ENCODE results near the gene TMPRSS7.
"Not testable (repeated sequence)": the region's sequence is repeated elsewhere in the genome, so short reads cannot be mapped to it uniquely, and the experiment has no call there.

The TMPRSS7 gene

DNA sequence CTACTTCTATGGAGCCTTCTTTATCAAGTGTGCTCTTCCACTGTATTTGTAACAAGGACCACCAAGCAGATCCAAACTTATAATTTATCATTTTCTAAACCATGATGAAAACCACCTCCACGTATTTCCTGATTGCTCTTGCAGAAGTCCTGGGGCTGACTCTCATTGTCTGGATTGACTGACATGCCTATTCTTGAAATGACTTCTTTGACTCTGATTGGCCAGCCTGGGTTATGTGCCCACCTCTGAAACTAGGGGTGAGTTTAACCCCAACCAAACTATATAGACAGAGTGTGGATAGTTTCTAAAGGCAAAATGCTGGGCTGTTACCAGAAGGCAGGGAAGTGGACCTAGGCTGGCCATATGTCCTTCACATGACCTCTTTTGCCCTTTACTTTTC, 12.7 kb downstream of the TMPRSS7 start:
- TF ChIP-seq, protein P1, sequence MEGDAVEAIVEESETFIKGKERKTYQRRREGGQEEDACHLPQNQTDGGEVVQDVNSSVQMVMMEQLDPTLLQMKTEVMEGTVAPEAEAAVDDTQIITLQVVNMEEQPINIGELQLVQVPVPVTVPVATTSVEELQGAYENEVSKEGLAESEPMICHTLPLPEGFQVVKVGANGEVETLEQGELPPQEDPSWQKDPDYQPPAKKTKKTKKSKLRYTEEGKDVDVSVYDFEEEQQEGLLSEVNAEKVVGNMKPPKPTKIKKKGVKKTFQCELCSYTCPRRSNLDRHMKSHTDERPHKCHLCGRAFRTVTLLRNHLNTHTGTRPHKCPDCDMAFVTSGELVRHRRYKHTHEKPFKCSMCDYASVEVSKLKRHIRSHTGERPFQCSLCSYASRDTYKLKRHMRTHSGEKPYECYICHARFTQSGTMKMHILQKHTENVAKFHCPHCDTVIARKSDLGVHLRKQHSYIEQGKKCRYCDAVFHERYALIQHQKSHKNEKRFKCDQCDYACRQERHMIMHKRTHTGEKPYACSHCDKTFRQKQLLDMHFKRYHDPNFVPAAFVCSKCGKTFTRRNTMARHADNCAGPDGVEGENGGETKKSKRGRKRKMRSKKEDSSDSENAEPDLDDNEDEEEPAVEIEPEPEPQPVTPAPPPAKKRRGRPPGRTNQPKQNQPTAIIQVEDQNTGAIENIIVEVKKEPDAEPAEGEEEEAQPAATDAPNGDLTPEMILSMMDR (IDR thresholded peaks at IDR 0.05; ENCODE audit: extremely low read depth, insufficient read depth, missing control alignments), result no peak
- in situ Hi-C loops (cut with MboI; ENCODE audit: low pct_unique_long_range_greater_than_20kb, low sequenced_read_pairs, unreplicated experiment), result no loop called here
- DNase-seq (ENCODE audit: low spot score), result no peak

DNA sequence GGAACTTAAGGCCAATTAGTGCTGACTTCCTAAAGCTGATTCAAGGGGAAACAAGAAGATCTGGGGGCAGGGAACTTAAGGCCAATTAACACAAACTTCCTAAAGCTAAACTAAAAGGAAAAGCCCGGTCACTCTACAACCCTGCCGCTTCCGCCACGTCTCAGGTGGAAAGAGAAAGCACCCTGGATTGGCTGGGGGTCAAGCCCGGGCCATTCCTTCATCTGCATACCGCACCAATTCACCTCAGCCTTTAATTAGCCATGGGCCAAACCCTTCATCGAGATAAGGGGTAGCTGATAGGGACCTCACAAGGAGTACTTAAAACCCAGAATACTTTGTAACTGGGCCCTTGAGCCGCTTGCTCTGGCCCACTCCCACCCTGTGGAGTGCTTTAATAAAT, 14.4 kb downstream of the TMPRSS7 start:
- in situ Hi-C loops (cut with MboI; ENCODE audit: low pct_unique_long_range_greater_than_20kb, low sequenced_read_pairs, unreplicated experiment), result no loop called here
- TF ChIP-seq, protein P1 (IDR thresholded peaks at IDR 0.05; ENCODE audit: extremely low read depth, insufficient read depth, missing control alignments), result no peak

DNA sequence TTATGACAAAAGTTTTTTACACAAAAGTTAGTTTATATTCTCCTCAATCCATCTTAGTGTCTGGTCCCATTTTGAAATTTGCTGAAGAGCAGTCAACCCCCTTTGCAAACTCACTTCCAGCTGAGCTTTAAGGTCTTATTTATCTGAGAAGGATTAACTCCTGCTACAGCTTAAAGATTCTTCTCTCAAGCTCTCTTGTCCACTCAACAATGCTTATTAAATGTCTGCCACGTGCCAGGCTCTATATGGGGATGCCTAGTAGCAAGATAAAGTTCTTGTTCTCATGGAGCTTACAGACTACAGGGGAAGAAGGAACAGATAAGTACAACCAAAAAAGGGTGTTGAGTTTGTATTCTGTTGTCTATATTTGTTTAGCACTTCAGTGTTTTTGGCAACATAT, 18.7 kb downstream of the TMPRSS7 start:
- no peak for DNase-seq (ENCODE audit: low spot score)
- TF ChIP-seq, protein P1 (IDR thresholded peaks at IDR 0.05; ENCODE audit: extremely low read depth, insufficient read depth, missing control alignments), result no peak
- in situ Hi-C loops (cut with MboI; ENCODE audit: low pct_unique_long_range_greater_than_20kb, low sequenced_read_pairs, unreplicated experiment), result no loop called here

More for the DNA sequence above, 14.4 kb downstream of the TMPRSS7 start:
- no peak for DNase-seq (ENCODE audit: low spot score)

DNA sequence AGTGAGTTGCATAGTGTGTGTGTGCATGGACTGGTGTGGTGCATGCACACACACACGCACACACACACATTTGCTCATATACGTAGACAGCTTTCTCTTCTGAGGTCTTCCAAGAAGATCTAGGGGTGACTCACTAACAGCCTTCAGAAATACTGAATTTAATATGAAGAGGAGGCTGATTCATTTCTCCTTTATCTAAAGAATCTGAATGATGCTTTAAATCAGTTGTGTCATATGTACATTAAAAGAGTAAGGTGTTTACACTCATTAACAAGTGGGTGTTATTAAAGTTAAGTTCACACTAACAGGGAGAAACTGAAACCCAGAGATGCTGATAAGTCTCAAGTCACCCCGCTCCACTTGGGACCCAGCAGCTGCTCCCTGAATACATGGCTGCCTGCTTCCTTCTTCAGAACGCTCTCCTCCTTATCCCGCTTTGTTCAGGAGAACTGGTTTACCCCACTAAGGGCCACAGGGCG, 22.0 kb downstream of the TMPRSS7 start:
- in situ Hi-C loops (cut with MboI; ENCODE audit: low pct_unique_long_range_greater_than_20kb, low sequenced_read_pairs, unreplicated experiment), result no loop called here
- DNase-seq (ENCODE audit: low spot score), result no peak
- TF ChIP-seq, protein P1 (IDR thresholded peaks at IDR 0.05; ENCODE audit: extremely low read depth, insufficient read depth, missing control alignments), result no peak

DNA sequence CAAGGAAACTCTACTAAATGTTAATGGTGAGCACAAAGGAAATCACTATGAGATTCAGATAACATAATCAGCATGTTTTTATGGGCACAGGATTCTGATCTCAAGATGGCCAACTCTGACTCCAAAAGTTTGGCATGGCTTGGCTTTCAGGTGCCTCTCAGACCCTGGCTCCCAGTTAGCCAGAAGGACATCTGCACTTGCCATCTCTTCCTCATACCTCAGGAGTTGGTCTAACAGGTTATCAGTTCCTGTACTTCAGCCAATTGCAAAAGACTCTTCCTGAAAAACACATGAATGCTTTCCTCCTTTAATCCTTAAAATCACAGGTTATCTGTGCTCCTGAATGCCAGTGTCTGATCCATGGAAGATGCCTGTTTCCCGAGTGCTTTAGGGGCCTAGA, 25.0 kb downstream of the TMPRSS7 start:
- in situ Hi-C loops (cut with MboI; ENCODE audit: low pct_unique_long_range_greater_than_20kb, low sequenced_read_pairs, unreplicated experiment), result no loop called here
- TF ChIP-seq, protein P1 (IDR thresholded peaks at IDR 0.05; ENCODE audit: extremely low read depth, insufficient read depth, missing control alignments), result no peak
- no peak for DNase-seq (ENCODE audit: low spot score)

DNA sequence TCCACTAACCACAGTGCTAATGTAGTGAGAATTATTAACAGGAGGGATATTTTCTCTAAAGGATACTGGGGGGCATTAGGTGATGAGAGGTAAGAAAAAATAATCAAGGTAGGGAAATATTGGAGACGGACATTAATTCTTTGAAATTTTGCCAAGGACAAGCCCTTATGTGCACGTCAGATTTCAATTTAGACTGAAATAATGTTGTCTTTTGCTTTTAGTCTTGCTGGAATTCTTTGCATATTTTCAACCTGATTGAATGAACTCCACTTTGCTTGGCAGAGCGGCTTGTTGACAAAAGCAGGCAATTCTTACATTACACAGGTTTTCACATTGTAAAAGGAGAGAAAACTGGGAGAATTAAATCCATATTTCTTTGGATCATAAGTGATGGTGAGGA, 26.6 kb downstream of the TMPRSS7 start:
- no peak for DNase-seq (ENCODE audit: low spot score)
- TF ChIP-seq, protein P1 (IDR thresholded peaks at IDR 0.05; ENCODE audit: extremely low read depth, insufficient read depth, missing control alignments), result no peak
- in situ Hi-C loops (cut with MboI; ENCODE audit: low pct_unique_long_range_greater_than_20kb, low sequenced_read_pairs, unreplicated experiment), result no loop called here

DNA sequence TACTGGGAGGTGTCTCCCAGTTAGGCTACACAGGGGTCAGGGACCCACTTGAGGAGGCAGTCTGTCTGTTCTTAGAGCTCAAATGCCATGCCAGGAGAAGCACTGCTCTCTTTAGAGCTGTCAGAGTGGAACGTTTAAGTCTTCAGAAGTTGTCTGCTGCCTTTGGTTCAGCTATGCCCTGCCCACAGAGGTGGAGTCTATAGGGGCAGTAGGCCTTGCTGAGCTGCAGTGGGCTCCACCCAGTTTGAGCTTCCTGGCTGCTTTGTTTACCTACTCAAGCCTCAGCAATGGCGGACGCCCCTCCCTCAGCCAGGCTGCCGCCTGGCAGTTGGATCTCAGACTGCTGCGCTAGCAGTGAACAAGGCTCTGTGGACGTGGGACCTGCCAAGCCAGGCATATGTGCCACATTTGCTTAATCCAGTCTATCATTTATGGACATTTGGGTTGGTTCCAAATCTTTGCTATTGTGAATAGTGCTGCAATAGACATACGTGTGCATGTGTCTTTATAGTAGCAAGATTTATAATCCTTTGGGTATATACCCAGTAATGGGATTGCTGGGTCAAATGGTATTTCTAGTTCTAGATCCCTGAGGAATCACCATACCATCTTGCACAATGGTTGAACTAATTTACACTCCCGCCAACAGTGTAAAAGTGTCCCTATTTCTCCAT, 38.0 kb downstream of the TMPRSS7 start:
- in situ Hi-C loops (cut with MboI; ENCODE audit: low pct_unique_long_range_greater_than_20kb, low sequenced_read_pairs, unreplicated experiment); DNase-seq (ENCODE audit: low spot score): not testable (repeated sequence)

Data from GM13977 (cell line).